Fibroblast of lung (primary cell): ENCODE results near the gene SLC39A1.

Source experiments
- EZH2 ChIP-seq: IDR thresholded peaks from 2 replicates; pipeline ENCODE4 v1.5.1; 2012; ENCODE audit warnings: low read length, control low read depth, mild to moderate bottlenecking; ENCODE audit errors: missing control alignments
- TF ChIP-seq, protein P1 (sequence below), 2 donors: IDR thresholded peaks in 1 of 2; conservative IDR thresholded peaks in 1 of 2; 1 replicate in 1 of 2; 2 replicates in 1 of 2; pipeline ENCODE4 v1.5.1; 2011 to 2012; ENCODE audit warnings: low read length in 2 of 2, control low read depth in 1 of 2, inconsistent platforms in 1 of 2, low read depth in 1 of 2, mild to moderate bottlenecking in 1 of 2

DNA sequence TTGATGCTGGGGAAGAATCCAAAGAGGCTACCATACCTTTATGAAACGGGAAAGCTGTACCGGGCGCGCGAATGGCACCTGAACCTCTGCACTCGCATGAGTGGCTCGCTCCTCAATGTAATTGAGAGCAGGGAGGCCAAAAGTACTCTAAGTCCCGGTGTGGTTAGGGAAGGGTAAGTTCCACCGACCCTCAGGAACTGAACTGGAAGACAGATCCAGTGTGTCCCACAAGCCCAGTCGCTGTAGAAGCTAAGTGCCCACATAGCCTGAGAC, 41.6 kb downstream of the SLC39A1 start:
- TF ChIP-seq, protein P1, sequence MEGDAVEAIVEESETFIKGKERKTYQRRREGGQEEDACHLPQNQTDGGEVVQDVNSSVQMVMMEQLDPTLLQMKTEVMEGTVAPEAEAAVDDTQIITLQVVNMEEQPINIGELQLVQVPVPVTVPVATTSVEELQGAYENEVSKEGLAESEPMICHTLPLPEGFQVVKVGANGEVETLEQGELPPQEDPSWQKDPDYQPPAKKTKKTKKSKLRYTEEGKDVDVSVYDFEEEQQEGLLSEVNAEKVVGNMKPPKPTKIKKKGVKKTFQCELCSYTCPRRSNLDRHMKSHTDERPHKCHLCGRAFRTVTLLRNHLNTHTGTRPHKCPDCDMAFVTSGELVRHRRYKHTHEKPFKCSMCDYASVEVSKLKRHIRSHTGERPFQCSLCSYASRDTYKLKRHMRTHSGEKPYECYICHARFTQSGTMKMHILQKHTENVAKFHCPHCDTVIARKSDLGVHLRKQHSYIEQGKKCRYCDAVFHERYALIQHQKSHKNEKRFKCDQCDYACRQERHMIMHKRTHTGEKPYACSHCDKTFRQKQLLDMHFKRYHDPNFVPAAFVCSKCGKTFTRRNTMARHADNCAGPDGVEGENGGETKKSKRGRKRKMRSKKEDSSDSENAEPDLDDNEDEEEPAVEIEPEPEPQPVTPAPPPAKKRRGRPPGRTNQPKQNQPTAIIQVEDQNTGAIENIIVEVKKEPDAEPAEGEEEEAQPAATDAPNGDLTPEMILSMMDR (conservative IDR thresholded peaks at IDR 0.05 in 1 of 2, IDR thresholded peaks at IDR 0.05 in 1 of 2; ENCODE audit: low read depth in 1 of 2, low read length in 2 of 2): no peak
- no peak for TF ChIP-seq EZH2
